GM11168 (cell line): ENCODE results near the gene CDH16.
"Not testable (repeated sequence)": the region's sequence is repeated elsewhere in the genome, so short reads cannot be mapped to it uniquely, and the experiment has no call there.

Experiments used
- in situ Hi-C: fragments of 300-500 bp; cut with MboI; formaldehyde crosslinking; loops from one replicate; pipeline ENCODE4 v1.12.0; 2022; ENCODE audit warnings: low sequenced_read_pairs; ENCODE audit not compliant: unreplicated experiment

The CDH16 gene

DNA sequence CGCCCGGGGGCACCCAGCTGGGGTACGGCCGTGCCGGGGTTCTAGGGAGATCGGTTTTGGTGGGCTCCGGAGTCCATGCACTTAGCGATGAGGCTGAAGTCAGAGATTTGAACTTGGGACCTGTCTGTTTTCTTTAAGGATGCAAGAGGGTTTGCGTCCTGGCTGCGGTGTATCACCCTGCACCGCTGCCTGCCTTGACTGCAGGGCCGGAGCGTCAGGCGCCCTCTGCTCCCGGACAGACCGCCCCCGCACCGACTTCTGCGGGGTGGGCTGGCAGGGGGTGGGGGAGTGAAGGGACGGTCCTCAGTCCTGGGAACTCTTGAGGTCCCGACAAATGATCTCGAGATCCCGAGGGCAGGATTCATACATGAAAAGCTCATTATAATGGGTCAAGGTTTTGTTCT, 37.7 kb downstream of the CDH16 start:
- in situ Hi-C loops = no loop called here

- in situ Hi-C loops = no loop called here
These were observed 38.2 kb downstream of the CDH16 start, which contains the start of gene PDP2 for GRCh38 chr16:66880288-66881013. TSS of gene PDP2 (plus strand) at chr16:66880515. CDS start at chr16:66884285, 3,770 bp downstream.

- in situ Hi-C loops = no loop called here
These were observed 40.6 kb downstream of the CDH16 start for GRCh38 chr16:66878067-66878466.

DNA sequence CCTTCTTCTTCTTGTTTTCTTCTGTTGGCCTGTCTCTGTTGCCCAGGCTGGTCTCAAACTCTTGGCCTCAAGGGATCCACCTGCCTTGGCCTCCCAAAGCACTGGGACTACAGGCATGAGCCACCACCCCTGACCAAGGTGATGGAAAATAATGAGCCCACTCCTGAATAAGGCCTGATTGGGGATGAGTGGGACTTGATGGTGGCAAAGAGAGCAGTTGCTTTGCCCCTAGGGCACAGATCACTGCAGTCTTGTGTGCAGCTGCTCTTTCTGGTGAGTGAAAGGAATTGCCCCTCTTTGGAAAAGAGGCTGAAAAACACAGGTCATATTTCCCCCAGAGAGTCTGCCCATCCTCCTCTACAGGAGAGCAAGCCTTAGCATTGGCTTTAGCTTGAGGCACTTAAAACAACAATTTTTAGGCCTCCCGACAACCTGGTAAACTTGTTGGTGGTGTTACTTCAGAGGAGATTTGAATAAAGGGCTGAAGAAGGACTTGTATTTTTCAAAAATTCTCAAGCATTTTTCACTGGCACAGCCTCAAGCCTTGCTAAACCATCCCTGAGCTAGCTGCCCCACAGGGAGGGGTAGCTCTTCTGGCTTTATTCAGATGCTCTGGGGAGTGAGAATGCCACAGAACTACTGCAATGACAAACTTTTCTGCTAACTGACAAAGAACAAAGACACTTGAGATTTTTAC, 44.5 kb downstream of the CDH16 start:
- in situ Hi-C loops = no loop called here

DNA sequence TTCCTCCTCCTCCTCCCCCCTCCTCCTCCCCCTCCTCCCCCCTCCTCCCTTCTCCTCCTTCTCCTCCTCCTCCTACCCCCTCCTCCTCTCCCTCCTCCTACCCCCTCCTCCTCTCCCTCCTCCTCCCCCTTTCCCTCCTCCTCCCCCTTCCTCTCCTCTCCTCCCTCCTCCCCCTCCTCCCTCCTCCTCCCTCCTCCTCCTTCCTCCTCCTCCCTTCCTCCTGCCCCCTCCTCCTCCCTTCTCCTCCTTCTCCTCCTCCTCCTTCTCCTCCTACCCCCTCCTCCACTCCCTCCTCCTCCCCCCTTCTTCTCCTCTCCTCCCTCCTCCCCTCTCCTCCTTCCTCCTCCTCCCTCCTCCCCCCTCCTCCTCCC, 45.0 kb downstream of the CDH16 start:
- in situ Hi-C loops = no loop called here

DNA sequence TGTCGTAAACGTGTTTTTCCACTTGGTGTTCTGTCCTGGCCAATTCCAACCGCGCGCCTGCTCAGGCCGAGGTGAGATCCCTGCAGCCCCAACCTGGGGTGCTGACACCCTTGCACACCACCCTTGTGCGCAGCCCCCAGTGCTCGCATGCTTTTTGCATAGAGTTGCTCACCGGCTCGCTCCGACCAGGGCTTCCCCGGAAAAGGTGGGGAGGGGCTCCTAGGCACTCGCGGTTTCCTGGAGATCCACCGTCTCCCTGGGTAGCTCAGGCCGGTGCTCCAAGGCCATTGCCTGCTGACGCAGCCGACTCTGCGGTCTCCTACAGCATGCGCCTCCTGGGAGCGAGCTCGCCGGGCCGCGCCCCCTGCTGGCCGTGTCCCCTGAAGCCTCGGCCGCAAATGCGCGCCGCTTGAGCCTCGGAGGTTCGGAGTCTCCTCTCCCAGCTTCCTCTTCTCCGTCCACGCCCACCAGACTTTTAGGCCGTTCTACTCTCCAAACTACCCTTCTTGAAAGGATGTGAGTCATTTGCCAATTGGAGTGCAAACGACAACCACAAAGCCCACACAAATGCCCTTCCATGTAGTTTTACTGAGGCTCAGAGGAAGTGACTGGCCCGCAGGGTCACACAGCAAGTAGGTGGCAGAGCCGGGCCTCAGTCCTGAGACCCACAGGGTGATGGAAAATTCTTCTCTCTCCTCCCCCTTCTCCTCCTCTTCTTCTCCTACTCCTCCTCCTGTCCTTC, 45.6 kb downstream of the CDH16 start:
- in situ Hi-C loops = no loop called here

DNA sequence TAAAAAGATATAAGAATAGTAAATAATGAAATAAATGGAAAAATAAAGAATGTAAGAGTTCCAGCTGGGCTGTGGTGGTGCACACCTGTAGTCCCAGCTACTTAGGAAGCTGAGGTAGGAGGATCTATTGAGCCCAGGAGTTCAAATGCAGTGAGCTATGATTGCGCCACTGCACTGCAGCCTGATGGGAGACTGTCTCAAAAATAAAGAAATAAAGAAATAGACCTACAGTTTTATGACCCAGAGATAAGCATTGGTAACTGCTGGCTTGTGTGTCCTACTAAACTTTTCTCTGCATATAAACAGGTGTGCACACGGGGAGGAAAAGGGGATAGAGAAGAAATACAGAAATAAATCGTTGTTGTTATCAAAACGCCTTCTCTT, 46.1 kb downstream of the CDH16 start:
- in situ Hi-C loops = no loop called here

DNA sequence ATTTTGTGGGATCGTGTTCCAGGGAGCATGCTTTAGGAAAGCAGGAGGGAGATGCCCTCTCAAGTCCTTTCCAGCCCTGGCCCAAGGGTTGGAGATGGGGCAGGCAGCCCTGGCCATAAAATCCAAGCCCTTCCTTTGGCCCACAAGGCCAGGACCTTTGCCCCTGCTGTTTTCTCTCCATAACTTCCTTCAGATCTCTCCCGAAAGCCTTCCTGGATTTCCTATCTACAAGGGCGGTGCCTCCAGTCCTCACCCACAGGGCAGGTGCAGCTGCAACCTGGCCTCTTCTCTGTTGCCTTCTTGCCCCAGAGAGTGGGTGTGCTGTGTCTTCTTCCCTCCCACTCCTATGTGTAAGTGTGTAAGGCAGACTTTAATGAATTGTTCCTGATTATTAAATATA, 46.8 kb downstream of the CDH16 start:
- in situ Hi-C loops = no loop called here

GRCh38 chr16:66871363-66871762, 47.3 kb downstream of the CDH16 start:
- in situ Hi-C loops = not testable (repeated sequence)

DNA sequence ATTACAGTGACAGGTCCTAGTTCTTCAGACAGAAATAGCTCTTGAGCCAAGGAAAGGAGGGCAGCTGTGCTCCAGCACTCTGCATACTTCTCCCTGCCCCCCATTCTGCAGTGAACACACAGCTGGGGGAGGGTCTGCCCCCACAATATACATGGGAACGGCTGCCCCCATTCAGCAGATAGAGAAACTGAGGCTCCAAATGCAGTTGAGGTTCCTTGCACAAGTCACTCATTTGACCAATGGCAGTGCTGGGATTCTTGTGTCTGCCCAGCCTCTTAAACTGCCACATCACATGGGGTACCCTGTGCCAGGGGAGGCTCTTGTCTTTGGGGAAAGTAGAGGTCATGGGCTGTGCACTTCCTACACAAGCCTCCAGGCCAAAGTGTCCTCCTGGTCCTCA, 49.3 kb downstream of the CDH16 start:
- in situ Hi-C loops = no loop called here

GRCh38 chr16:66863707-66864106, 55.0 kb downstream of the CDH16 start:
- in situ Hi-C loops = no loop called here

DNA sequence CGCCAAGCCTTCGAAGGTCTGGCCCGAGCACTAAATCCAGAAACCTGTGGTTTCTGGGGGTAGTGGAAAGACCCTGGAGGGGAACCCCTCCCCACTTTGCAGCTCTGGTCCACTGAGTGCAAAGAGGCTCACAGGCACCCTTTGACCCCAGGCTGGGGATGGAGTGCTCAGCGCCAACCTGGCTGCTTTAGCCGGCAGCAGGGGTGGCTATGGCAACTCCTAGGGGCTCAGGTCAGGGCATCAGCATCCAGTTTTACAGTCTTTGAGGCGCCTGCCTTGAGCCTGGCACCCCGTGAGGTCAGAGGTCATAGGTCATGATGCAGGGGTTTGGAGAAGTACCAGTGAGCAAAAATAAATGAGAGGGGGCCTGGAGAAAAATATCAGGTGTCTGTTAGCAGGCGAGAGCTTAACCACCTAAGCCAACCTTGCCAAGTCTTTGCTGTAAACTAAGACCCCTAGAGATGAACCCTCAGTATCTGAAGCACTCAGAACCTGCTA, 56.6 kb downstream of the CDH16 start:
- in situ Hi-C loops = no loop called here

DNA sequence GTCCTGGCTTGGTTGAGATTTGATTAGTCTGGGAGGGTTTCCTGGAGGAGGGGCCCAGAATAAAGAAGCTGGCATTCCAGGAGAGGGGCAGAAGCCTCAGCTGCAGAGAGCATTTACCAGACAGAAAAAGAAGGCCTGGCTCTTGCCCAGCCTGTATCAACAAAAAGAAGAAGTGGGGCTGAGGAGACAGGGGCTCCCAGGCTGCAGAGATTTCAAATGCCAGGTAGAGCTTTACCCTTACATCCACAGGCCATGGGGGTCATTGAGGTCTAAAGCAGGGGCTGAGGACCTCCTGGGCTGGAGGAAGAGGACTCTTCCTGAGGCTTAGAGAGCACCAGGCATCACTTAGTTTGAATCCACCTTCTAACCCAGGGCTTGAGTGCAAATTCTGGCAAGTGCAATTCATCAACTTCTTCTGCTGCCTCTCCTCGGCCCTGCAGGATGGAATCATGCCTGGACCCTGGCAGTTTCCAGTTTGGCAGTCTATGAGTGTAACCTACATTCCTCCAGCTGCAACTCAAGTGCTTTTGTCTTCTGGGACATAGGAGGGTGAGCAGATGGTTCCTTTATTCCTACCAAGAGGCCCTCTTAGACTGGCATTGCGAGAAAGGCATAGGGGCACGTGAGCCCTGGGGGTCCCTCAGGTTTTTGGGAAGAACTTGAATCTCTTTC, 59.2 kb downstream of the CDH16 start:
- in situ Hi-C loops = no loop called here

- in situ Hi-C loops = no loop called here
These were observed 59.8 kb downstream of the CDH16 start for GRCh38 chr16:66858740-66859396.
